Fibroblast of mammary gland (primary cell): Measurements from ENCODE around the gene AKAP9.

Experiments used
- DNase-seq: peaks from one replicate; pipeline ENCODE4 v3.0.0-alpha.2; 2010; ENCODE audit warnings: low read depth
- H3K4me3 ChIP-seq: 2 replicates; pipeline ENCODE4 v1.5.1; 2011; ENCODE audit warnings: low read depth, mild to moderate bottlenecking, low read length, moderate library complexity; ENCODE audit not compliant: control insufficient read depth
- CTCF ChIP-seq: conservative IDR thresholded peaks from 2 replicates; pipeline ENCODE4 v1.5.1; 2011; ENCODE audit warnings: low read depth, low read length, inconsistent platforms; ENCODE audit not compliant: control insufficient read depth, insufficient read depth

The AKAP9 gene

DNA sequence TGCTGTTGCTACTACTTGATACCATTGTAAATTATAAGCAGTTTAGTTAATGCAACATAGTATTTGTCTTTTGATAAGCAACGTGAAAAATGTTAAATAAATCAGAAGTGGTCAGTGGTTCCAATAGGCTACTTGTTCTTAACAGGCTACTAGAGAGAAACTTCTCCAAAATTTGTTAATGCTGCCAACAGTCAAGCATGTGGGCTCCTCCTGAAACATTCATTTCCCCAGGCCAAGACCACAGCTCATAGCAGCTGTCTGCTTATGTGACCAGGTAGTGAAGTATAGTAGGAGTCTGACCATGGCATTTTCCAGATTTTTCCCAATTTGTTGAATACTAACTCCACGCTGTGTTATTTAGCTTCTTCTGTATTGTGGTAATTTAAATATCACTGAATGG lies 112.7 kb downstream of the AKAP9 start:
- TF ChIP-seq CTCF = no peak
- no peak for DNase-seq
- no peak overlapping the region for H3K4me3 ChIP-seq

DNA sequence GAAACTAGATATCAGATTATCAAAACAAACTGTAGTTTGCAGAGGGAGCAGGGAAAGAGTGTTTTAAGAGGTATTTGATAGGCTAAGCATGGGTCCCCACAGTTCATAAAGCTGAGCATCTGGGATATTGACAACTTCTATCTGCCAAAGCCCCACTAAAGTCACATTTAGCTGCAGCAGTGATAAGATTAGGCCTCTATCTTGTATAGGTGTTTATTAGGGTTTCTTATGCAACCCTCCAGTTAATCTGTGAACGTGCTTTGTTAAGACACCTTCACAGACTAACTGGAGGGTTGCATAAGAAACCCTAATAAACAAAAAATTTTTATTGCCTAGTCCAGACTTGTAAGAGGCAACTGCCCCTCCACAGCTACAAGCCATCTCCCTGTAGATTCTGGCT lies 115.6 kb downstream of the AKAP9 start:
- TF ChIP-seq CTCF = no peak
- no peak for DNase-seq
- H3K4me3 ChIP-seq = no peak overlapping the region

- no peak for TF ChIP-seq CTCF
- no peak for DNase-seq
- no peak overlapping the region for H3K4me3 ChIP-seq
Measured at GRCh38 chr7:92057375-92057774, 116.7 kb downstream of the AKAP9 start.

GRCh38 chr7:92058040-92058439 lies 117.4 kb downstream of the AKAP9 start:
- TF ChIP-seq CTCF = no peak
- no peak for DNase-seq
- H3K4me3 ChIP-seq = no peak overlapping the region

DNA sequence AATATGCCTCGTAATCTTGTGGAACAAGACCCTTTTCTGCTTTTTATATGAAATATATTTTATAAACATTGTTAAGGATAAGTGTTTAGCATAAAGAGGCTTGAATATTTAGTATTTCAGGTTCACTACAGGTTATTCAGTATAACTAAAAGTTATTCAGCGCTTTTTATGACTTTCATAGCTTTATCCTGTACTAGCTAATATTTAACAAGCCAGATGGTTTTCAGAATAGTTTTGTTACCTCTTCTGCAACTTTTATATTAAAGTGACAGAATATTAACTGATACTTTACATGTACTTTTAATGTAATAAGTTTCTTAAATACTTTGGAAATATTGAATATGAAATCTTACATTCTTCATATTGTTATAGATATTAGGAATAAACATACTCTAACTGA lies 118.2 kb downstream of the AKAP9 start:
- H3K4me3 ChIP-seq = no peak overlapping the region
- no peak for DNase-seq
- no peak for TF ChIP-seq CTCF

- DNase-seq = no peak
- no peak overlapping the region for H3K4me3 ChIP-seq
- no peak for TF ChIP-seq CTCF
Measured at GRCh38 chr7:92061154-92061553, 120.5 kb downstream of the AKAP9 start.

DNA sequence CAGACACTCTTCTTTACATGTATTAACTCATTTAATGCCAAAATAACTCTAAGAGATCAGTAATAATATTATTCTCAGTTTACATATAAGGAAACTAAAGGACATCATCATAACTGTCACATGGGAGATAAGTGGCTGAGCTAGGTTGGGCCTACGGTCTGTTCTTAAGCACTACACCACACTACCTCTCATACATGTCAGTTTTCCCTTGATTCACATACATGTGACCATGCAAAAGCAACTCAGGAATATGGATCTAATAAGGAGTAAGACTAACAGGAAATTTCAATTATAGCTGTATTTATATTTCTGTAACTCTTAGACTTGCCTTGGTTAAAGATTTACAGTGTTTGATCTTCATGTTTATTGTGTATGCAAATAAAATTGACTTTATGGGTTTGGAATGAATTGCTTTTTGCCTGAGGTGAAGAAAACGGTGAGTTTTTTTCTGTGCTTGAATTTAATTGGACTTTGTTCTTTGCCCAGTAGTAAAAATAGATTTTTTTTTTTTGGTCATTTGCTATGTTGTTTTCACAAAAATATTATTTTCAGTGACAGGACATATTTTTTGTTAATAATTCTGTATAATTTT lies 123.9 kb downstream of the AKAP9 start:
- DNase-seq = no peak
- no peak overlapping the region for H3K4me3 ChIP-seq

More for the DNA sequence above, 123.9 kb downstream of the AKAP9 start:
- TF ChIP-seq CTCF = no peak
